Lower leg skin (tissue), 3 donors: ENCODE measurements around the gene ASPSCR1.

Source experiments
- POLR2A ChIP-seq, 2 donors: fragments of 450-650 bp; IDR thresholded peaks; one replicate each; pipeline ENCODE4 v1.6.1; 2016 to 2017; ENCODE audit warnings: antibody characterized with exemption in 2 of 2, mild to moderate bottlenecking in 1 of 2, moderate library complexity in 1 of 2
- TF ChIP-seq, protein P1 (sequence below), 3 donors: fragments of 450-650 bp; IDR thresholded peaks; one replicate each; pipeline ENCODE4 v1.5.1; 2016; ENCODE audit warnings: antibody characterized with exemption in 3 of 3, mild to moderate bottlenecking in 3 of 3, moderate library complexity in 2 of 3

DNA sequence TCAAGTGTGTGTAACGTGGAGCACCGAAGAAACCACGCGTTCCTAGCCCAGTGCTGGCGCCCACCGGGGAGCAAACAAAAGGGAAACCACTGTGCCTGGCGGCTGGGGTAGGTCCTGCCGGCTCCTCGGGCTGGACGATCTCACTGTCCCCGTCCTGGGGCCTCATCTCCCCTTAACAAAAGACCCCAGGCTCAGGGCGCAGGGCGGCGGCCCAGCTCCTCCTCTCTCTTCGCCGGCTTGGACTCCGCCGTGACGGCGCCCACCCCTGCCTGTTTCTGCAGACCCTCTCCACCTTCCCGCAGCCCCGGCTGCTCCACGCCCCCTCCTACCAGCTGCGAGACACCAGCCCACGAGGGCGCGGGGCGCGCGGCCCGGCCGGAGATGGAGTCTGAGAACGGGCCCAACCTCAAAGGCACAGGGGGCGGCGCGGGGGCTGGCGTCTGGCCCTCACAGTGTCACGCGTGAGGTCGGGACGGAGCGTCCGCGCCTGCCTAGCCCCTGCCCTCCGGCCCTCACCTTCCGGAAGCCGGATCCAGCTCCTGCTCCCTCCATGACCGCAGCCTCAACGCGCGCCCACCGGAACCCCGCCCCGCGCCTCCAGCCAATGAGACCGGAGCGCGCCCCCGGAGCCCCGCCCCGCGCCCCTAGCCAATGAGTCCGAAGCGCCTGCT, 45.0 kb downstream of the ASPSCR1 start, which contains the start of gene CENPX:
- TF ChIP-seq, protein P1, sequence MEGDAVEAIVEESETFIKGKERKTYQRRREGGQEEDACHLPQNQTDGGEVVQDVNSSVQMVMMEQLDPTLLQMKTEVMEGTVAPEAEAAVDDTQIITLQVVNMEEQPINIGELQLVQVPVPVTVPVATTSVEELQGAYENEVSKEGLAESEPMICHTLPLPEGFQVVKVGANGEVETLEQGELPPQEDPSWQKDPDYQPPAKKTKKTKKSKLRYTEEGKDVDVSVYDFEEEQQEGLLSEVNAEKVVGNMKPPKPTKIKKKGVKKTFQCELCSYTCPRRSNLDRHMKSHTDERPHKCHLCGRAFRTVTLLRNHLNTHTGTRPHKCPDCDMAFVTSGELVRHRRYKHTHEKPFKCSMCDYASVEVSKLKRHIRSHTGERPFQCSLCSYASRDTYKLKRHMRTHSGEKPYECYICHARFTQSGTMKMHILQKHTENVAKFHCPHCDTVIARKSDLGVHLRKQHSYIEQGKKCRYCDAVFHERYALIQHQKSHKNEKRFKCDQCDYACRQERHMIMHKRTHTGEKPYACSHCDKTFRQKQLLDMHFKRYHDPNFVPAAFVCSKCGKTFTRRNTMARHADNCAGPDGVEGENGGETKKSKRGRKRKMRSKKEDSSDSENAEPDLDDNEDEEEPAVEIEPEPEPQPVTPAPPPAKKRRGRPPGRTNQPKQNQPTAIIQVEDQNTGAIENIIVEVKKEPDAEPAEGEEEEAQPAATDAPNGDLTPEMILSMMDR (IDR thresholded peaks at IDR 0.05) = no peak
- no peak for TF ChIP-seq POLR2A (IDR thresholded peaks at IDR 0.05)
